Activated T-cell treated with anti-CD3 and anti-CD28 coated beads for 48 hours (primary cell): ENCODE results near the gene C1orf56.
"Not testable (repeated sequence)": the region's sequence is repeated elsewhere in the genome, so short reads cannot be mapped to it uniquely, and the experiment has no call there.

ENCODE experiments used
- DNase-seq: peaks from one replicate; pipeline ENCODE4 v3.0.0-alpha.2; 2020; ENCODE audit warnings: low read depth

The C1orf56 gene

DNA sequence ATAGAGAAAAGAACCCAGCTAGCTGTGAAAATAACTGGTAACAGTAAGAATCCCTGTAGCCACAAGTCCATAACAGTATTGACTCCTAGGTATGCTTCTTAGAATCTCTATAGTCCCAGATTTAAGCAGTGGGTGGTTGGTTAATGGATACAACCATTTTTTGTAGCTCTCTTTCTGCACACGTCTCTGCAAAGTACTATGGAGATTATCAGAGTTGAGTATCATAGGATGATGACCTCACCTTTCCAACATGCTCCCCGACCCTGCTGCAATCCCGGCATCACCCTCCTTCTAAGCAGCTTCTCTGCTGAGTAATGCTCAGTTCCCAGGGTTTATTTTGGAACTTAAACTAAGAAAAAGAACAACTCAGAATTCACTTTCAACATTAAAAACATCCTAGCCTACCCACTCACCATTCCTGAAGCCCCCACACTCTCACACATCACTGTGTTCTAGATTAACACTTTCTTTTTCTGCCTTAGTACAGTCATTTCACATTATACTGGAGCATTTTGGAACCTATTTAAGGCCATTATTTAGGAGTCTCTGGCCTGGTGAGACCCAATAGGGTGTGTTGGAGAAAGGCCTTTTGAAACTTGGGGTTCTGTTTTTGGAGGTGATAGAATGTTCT lies 15.3 kb downstream of the C1orf56 start:
- no peak for DNase-seq

DNA sequence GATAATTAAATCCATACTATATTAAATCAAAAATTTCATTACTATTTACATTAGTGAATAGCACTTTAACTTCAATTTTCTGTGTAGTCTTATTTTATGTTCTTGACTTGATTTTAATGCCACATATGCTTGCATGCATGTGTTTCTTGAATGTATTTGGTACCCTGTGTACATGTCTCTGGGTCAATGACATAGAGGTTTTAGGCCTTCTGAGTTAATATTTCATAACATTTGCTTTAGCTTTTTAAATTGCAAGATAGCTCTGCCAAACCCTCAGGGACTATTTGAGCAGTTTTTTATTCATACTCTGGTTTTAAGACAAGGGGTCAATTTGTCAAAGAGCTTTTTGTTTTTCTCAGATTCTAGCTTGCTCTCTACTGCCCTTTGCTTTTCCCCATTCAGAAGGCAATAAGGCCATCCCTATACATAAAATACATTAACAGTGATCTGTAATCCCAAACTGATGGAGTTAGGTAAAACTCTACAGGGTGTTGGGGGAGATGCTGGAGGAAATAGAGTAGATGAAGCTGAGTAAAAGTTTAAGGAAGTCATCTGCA lies 17.6 kb downstream of the C1orf56 start:
- no peak for DNase-seq

DNA sequence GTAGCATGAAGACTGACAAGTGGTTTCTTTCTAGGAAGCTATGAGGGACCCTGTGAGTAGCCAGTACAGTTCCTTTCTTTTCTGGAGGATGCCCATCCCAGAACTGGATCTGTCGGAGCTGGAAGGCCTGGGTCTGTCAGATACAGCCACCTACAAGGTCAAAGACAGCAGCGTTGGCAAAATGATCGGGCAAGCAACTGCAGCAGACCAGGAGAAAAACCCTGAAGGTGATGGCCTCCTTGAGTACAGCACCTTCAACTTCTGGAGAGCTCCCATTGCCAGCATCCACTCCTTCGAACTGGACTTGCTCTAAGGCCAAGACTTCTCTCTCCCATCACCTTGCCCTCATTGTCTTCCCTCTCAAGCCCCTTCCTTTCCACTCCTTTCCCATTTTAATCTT lies 19.6 kb downstream of the C1orf56 start:
- DNase-seq = no peak

DNA sequence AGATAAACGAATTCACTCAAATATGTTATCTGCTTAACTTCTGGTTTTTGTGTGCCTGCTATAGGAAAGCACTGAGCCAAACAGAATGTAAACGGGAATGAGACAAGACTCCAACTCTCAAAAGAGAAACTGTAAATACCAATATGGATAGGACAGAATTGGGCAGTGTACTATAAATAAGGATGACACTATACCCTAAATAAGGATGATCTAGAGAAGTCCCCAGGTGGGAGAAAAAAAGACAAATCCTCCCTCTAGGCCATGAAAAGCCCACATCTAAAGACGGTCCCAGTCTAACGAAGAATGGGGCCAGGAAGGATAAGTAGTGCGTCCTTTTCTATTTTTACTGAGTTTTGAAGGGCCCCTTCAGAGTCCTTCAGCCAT lies 21.5 kb downstream of the C1orf56 start:
- no peak for DNase-seq

DNA sequence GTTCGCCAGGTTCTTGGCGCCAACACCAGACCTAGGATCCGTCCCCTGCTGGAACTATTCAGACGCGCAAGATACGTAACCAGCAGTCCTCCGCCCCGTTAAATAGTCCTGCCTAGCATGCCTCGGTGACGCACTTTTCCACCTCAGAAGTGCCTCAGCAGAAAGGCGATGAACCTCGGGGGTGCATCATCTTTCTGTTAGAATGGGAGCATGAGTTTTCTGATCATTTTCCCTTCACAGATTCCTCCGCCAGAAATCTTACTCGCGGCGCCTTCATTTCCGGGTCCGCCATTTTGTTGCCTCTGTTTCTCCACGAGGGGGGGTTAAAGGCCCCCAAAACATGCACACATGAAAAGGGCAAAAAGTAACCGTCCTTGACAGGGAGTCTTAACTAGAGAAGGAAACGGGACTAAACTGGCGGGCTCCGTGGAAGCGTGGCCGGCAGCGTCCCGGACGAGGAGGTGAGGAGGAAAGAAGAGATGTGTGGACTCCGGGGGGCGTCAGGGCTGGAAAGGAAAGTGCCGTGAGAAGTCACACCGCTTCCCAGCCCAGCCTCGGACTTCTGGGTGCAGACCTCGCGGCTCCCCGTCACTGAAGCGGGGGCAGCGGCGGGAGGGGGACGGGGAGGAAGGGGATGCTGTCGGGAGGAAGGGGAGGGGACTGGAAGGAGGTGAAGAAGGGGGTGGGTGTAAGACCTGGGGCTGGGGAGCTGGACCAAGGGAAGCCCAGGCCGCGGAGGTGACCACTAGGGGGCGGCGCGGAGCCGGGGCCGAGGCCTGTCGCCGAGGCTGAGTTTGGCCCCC lies 23.1 kb downstream of the C1orf56 start, which contains the start of gene GABPB2:
Gene GABPB2, plus strand, starts transcription at position 288 of the 803 bp plus-strand sequence. CDS start 17,429 bp downstream, outside the sequence.
- peak; percentile 87 for DNase-seq

DNA sequence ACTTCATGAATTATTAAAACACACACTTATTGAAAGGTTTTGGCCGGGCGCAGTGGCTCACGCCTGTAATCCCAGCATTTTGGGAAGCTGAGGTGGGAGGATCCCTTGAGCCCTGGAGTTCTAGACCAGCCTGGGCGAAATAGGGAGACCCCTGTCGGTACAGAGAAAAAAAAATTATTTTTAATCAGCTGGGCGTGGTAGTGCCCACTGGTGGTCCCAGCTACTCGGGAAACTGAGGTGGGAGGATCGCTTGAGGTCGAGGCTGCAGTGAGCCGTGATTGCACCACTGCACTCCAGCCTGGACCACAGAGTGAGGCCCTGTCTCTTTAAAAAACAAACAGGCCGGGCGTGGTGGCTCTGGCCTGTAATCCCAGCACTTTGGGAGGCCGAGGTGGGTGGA lies 24.7 kb downstream of the C1orf56 start:
- no peak for DNase-seq

DNA sequence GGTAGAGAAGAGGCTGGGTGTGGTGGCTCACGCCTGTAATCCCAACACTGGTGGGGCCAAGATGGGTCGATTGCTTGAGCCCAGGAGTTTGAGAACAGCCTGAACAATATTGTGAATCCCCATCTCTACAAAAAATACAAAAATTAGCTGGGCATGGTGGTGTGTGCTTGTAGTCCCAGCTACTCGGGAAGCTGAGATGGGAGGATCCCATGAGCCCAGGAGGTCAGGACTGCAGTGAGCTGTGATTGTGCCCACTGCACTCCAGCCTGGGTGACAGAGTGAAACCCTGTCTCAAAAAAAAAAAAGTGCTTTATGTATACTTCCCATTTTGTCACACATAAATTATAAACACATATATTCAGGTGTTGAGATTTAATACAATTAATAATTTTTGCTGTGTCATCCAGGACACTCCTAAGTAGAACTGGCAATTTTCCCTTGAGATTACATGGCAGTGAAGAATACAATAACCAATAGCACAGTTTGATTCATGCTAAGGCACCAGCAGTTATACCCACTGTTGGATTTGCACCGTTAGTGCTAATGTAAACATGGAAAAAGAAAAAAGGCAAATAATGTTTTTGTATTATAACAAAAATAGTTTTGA lies 38.5 kb downstream of the C1orf56 start:
- no peak for DNase-seq

DNA sequence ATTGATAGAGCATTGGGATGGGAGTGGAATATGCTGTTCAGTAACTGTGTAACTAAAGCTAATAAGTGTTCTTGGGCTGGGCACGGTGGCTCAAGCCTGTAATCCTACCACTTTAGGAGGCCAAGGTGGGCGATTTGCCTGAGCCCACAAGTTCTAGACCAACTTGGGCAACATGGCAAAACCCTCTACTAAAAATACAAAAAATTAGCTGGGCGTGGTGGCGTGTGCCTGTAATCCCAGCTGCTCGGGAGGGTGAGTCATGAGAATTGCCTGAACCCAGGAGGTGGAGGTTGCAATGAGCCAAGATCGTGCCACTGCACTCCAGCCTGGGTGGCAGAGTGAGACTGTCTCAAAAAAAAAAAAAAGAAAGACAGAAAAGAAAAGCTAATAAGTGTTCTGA lies 49.9 kb downstream of the C1orf56 start:
- not testable (repeated sequence) for DNase-seq

DNA sequence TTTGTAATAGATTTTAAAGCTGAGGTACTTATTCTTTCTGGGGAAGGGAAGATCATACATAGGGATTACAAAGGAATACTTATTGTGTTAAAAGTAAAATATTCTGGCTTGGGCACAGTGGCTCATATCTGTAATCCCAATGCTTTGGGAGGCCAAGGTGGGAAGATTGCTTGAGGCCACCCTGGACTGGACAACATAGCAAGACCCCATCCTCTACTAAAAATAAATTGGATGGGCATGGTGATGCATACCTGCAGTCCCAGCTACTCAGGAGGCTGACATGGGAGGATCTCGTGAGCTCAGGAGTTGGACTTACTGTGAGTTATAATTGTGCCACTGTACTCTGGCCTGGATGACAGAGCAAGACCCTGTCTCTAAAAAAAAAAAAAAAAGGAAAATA lies 50.6 kb downstream of the C1orf56 start:
- DNase-seq = no peak
